Adipose tissue (tissue), 3 donors: ENCODE measurements around the gene RB1. TPM values are rescaled to one million over a fixed set of nuclear protein-coding genes. Genes with fewer than 3 reads are reported as not detected.
"Not testable (repeated sequence)": the region's sequence is repeated elsewhere in the genome, so short reads cannot be mapped to it uniquely, and the experiment has no call there.

Experiments
- H3K27ac ChIP-seq: one replicate; pipeline ENCODE4 v1.5.1; 2013; ENCODE audit warnings: low read depth, low read length
- WGBS, 3 donors: extraction: QIAGEN DNeasy Blood & Tissue Kit; methylation state at CpG; one replicate each; pipeline ENCODE4 v1.1.7; 2013; 5-methylcytosine and 5-hydroxymethylcytosine counted together
- polyA plus RNA-seq, 3 donors: library from polyadenylated mRNA; stranded (reverse); fragments of 200-250 nt; gene quantifications; one replicate each; pipeline ENCODE4 v1.2.3, GENCODE V29; 2013
- donor health status: healthy with polysubstance abuse.
- donor health status: Bipolar disorder and iron deficiency.
- donor health status: healthy.

RB1 gene
- polyA plus RNA-seq, 3 donors = 5.7 to 16.8 (median 13.2) TPM

DNA sequence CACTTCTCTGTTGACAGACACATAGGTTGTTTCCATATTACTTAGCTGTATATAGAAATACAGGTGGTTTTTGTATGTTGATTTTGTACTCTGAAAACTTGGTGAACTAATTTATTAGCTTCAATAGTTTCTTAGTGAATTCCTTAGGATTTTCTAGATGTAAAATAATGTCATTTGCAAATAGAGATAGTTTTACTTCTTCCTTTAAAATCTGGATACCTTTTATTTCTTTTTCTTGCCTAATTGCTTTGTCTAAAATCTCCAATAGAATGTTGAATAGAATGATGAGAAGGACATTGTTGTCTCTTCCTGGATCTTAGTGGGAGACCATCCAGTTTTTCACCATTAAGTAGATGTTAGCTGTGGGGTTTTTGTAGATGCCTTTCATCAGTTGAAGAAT is 18.7 kb downstream of the RB1 start:
- no peak overlapping the region for H3K27ac ChIP-seq

DNA sequence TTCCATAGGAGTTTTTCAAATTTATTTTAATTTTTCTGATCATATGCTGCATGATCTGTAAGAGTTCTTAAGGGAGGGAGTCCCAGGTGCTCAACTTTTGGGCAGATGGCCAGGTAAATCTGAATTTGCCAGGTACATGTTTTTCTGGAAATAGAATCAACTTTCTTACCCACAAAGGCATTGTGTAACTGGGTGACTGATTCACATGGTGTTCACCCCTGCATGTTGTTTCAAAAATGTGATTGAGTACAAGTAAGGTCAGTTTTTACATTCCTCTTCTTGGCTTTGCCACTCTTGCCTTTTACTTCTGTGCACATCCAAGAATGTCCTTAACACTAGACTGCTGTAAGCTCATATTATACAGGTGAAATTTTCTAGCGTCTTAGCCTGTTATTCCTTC is 30.4 kb downstream of the RB1 start:
- WGBS, 3 donors = 71 to 89% (median 77%) methylated on average over 1 of the region's 1 CpG
- H3K27ac ChIP-seq = no peak overlapping the region

DNA sequence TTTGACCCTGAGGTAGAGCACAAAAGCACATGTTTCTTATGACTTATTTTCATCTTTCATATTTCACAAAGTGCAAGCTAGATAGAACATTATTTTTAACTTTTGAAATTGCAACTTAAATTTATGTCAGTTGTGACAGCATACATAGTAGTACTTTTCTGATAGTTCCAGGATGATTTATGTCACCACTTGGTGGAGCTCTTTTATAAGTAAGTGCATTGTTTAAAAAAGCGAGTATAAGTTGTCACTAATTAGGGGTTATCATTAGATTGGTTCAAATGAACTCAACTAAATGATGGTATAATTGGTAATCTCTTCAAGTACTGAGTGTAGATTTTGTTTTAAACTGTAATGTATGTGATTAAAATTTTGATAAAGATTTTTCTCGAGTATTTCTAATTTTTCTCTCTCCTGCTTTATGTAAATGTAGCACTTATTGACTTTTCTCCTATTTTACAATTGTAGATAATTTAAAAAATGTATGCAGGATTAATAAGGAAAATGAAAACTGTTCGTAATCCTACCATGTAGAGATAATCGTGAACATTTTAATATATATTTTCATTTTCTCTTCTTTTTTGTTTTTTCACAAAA is 31.1 kb downstream of the RB1 start:
- WGBS, 3 donors = 66 to 72% (median 67%) methylated on average over 4 of the region's 4 CpGs
- H3K27ac ChIP-seq = no peak overlapping the region

DNA sequence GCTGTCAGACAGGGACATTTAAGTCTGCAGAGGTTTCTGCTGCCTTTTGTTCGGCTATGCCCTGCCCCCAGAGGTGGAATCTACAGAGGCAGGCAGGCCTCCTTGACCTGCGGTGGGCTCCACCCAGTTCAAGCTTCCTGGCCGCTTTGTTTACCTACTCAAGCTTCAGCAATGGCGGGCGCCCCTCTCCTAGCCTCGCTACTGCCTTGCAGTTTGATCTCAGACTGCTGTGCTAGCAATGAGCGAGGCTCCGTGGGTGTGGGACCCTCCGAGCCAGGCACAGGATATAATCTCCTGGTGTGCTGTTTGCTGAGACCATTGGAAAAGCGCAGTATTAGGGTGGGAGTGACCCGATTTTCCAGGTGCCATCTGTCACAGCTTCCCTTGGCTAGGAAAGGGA is 35.6 kb downstream of the RB1 start:
- H3K27ac ChIP-seq = not testable (repeated sequence)
- 97 to 98% (median 98%) methylated on average over 9 to 11 of the region's 11 CpGs for WGBS, 3 donors

DNA sequence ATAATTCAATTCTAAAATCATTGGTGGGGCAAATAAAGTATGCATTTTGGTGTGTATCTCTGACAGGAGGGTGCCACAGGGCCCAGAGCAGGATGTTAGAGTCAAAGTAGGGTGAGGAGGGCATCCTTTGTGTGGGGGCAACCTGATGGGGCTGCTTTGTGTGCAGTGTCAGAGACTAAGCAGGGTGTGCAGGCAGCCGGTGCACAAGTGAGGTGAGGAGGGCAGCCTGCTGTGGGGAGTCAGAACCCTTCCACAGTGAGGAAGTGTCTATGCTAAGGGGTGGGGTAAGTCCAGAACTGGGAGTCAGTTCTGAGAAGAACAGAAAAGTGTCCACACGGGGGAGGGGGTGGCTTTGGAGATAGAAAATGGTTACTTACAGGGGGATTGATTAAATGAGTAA is 40.7 kb downstream of the RB1 start:
- WGBS, 3 donors = 87 to 98% (median 94%) methylated on average over 2 of the region's 2 CpGs
- no peak overlapping the region for H3K27ac ChIP-seq

DNA sequence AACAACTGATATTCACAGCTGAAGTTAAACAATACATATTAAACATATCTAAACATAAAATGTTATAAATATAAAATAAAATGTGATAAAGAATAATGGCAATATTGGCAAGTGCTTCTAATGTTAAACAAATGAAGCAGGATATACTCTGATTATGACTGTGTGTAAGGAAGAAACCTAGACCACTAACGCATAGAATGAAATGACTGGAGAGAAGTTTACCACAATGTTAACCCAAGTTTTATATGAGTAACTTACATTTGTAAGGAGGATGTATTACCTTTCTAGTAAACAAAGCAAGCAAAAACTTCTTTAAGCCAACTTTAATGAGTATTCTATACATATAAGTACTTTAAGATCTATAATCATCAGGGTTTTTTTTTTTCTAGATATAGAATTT is 43.0 kb downstream of the RB1 start:
- 95 to 97% (median 97%) methylated on average over 1 of the region's 1 CpG for WGBS, 3 donors
- no peak overlapping the region for H3K27ac ChIP-seq

DNA sequence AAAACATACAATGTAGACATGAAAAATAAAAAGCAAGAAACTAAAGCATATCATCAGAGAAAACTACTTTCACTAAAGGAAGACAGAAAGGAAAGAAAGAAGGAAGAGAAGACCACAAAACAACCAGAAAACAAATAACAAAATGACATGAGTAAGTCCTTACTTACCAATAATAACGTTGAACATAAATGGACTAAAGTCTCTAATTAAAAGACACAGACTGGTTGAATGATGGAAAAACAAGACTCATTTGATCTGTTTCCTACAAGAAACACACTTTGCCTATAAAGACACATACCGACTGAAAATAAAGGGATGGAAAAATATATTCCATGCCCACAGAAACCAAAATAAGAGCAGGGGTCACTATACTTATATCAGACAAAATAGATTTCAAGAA is 46.0 kb downstream of the RB1 start:
- 95 to 96% (median 95%) methylated on average over 2 of the region's 2 CpGs for WGBS, 3 donors
- H3K27ac ChIP-seq = no peak overlapping the region

DNA sequence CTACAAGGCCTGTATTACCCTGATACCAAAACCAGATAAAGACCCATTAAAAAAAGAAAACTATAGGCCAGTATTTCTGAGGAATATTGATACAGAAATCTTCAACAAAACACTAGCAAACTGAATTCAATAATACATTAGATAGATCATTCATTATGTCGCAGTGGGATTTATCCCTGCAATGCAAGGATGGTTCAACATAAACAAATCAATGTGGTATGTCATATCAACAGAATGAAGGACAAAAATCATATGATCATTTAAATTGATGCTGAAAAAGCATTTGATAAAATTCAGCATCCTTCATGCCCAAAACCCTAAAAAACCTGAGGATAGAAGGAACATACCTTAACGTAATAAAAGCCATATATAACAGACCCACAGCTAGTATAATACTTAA is 50.0 kb downstream of the RB1 start:
- 96 to 100% (median 98%) methylated on average over 2 of the region's 2 CpGs for WGBS, 3 donors
- no peak overlapping the region for H3K27ac ChIP-seq

DNA sequence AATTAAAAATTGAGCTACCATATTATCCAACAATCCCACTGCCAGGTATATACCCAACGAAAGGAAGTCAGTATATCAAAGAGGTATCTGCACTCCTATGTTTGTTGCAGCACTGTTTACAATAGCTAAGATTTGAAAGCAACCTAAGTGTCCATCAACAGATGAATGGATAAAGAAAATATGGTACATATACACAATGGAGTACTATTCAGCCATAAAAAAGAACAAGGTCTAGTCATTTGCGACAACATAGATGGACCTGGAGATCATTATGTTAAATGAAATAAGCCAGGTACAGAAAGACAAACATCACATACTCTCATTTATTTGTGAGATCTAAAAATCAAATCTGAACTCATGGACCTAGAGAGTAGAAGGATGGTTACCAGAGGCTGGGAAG is 52.0 kb downstream of the RB1 start:
- WGBS, 3 donors = 98 to 99% (median 99%) methylated on average over 2 of the region's 2 CpGs
- H3K27ac ChIP-seq = not testable (repeated sequence)

DNA sequence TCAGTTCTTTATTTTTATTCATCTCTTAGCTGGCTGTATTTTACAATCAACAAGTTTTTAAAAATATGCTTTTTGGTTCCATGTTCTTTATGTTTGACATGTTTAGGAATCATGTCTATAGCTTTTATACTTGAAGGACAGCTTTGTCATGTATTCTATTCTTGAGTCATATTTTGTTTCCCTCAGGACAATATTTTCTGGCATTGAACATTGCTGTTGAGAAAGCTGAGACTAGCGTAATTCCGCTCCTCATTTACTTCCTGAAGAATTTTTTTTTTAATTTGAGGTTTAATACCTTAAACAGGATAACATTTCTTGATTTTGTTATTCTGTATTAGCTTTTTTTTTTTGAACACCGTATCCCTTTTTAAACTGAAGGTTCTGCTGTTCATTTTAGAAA is 53.2 kb downstream of the RB1 start:
- 33 to 62% (median 61%) methylated on average over 3 of the region's 3 CpGs for WGBS, 3 donors
- no peak overlapping the region for H3K27ac ChIP-seq

DNA sequence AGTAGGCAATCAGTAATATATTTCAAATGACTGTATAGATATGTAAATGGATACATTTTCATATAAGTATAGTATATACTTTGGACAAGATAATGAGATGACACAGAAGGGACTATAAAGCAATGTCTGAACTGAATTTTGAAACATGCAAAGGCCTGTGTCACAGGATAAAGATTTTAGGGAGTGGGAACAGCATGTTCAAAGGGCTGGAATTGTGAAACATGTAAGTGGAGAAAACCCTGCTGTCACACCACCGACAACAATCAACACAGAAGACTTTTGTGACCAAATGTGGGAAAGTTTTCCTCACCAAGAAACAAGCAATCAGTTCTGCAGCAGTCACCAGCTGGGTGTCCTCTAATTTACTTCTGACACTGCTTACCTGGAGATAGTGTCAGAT is 66.4 kb downstream of the RB1 start:
- H3K27ac ChIP-seq = no peak overlapping the region
- 76 to 96% (median 89%) methylated on average over 1 of the region's 1 CpG for WGBS, 3 donors

DNA sequence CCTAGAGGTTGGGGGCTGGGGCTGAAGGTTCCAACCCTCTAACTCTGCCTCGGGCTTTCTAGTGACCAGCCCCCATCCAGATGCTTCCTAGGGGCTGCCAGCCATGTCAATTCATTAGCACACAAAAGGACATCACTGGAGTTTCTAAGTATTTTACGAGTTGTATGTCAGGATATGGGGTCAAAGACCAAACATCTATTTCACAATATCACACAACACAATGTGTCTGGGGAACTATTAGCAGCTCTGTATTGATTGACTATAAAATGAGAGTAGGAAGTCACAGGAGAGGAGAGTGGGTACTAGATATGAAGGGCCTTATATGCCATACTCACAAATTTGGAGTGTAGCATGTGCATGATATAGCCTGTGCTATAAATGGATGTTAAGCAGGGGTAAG is 67.3 kb downstream of the RB1 start:
- 60 to 75% (median 64%) methylated on average over 2 of the region's 2 CpGs for WGBS, 3 donors

DNA sequence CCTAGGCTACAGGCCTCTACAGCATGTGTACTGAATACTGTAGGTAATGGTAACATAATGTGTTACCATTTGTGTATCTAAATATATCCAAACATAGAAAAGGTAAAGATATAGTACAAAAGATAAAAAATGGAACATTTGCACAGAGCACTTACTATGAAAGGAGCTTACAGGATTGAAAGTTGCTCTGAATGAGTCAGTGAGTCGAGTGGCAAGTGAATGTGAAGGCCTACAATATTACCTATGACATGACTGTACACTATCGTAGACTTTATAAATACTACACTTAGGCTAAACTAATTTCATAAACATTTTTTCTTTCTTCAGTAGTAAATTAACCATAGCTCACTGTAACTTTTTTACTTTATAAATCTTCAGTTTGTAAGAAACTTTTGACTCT is 74.3 kb downstream of the RB1 start:
- WGBS, 3 donors = 93 to 98% (median 97%) methylated on average over 2 of the region's 2 CpGs

More for the DNA sequence above, 67.3 kb downstream of the RB1 start:
- no peak overlapping the region for H3K27ac ChIP-seq

DNA sequence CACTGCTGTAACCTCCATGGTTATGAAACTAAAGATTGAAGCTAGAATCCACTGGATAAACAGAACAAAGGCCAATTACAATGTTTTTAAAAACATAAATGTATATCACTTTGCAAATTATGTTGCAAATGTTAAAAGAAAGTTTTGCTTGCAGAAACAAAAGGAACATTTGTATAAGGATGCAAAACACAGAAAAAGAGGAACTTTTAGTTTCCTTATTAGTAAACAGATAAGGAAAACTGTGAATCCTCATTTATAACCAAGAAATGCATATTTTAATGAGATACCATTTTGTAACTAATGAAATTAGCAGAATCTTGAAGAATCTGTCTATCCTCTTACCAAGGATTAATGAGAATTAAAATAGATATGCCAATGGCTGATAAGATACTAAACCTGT is 77.0 kb downstream of the RB1 start:
- no peak overlapping the region for H3K27ac ChIP-seq

More for the DNA sequence above, 74.3 kb downstream of the RB1 start:
- H3K27ac ChIP-seq = no peak overlapping the region

DNA sequence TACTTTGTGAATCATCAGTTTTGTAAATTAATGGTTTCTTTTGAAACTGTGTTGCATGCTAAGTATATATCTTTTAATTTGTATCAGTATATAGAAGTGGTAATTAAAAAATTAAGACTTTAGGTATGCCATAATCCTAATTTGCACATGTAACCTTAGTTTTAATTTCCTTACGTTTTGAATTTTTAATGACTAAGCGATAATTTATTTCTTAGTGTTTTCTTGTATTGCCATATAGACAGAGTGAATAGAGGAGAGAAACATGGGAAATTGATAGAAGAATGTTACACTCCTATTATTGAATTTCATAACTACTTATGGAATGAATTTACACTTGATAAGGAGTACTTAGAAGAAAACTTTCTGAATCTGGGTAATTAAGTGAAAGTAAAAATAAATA is 79.8 kb downstream of the RB1 start:
- no peak overlapping the region for H3K27ac ChIP-seq
- 95 to 99% (median 96%) methylated on average over 2 of the region's 2 CpGs for WGBS, 3 donors

DNA sequence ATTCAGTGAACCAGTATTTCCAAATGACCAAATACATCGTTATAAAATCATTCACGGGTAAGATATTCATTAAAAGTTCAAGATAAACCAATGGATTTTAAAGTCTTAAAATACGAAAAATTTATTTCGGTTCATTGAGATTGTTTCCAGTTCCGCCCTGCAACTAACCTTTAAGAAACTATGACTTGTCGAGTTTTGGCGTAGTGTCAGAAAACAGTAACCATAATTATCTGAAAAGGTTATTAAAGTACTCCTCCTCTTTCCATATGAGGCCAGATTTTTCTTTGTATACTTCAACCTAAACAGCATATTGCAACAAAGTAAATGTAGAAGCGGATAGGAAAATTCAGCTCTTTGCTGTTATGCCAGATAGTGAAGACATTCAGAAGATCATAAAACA is 83.3 kb downstream of the RB1 start:
- H3K27ac ChIP-seq = no peak overlapping the region
- 95 to 98% (median 97%) methylated on average over 8 of the region's 8 CpGs for WGBS, 3 donors

DNA sequence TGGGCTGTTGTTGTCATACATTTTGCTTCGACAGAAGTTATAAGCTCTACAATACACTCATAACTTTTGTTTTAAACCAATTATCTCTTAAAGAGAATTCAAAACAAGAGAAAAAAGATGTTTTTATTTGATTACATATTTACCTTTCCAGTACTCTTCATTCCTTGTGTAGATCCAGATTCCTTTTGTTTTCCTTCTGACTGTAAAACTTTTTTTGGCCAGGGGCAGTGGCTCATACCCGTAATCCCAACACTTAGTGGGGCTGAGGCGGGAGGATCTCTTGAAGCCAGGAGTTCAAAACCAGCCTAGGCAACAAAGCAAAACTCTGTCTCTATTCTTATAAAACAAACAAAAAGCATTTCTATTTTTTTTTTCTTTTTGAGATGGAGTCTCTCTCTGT is 87.7 kb downstream of the RB1 start:
- WGBS, 3 donors = 98 to 100% (median 100%) methylated on average over 3 of the region's 3 CpGs
- no peak overlapping the region for H3K27ac ChIP-seq

DNA sequence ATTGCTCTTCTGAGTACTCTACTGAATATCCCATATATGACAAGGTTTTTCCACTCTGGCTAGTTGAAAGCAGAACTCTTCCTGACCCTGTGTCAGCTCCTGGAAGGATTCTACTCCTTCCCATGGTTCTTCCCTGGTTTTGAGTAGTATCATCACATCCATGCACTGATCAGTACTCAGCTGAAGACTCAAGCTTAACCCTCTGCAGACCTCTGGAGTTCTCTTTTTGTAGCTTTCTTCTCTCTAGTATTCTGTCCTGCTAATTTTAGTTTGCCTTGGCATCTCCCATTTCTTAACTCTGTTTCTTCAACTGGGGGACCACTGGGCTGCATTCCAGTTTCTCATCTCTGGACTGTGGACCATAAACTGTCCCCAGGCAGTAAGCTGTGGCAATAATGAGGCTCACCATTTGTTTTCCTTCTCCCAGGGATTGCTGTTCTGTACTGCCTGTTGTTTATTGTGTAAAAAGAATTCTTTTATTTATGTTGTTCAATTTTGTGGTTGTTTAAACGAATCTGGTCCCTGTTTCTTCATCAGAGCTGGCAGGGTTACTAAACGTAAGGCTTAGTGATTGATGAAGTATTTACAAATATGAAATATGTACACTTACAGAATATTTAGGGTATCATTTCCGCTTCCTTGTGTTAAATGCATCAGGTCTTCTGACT is 89.6 kb downstream of the RB1 start:
- no peak overlapping the region for H3K27ac ChIP-seq
- 77 to 89% (median 79%) methylated on average over 3 of the region's 3 CpGs for WGBS, 3 donors

DNA sequence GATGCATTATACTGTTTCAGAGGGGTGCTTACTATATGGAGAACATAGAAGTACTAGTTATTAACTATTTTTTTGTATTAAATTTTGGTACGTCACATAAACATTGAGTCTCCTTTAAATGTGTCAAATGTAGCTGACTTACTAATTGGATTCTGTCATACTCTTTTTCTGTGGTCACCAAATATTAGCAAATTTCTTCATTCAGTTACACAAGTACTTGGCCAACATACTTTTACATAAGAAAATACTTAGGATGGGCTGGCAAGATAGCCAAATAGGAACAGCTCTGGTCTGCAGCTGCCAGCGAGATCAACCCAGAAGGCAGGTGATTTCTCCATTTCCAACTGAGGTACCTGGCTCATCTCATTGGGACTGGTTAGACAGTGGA is 90.1 kb downstream of the RB1 start:
- 67 to 93% (median 69%) methylated on average over 2 of the region's 2 CpGs for WGBS, 3 donors
- H3K27ac ChIP-seq = no peak overlapping the region

DNA sequence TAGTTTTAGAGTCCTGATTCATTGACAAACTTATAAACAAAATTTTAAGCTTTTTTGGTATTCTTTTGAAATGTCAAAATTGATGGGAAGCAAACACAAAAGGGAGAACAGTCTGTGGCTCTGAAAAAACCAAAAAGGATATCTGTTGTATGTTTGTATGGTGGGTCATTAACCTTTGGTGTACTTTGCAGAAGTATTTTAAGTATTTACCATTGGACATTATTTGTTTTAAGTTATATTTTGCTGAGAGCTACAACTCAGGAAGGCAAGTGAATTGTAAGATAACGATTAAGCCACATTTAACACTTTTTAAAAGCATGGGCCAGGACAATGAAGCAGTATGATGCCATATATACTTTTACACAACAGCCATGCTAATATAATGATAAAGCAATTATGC is 94.2 kb downstream of the RB1 start:
- H3K27ac ChIP-seq = no peak overlapping the region
- 11 to 49% (median 26%) methylated on average over 1 of the region's 1 CpG for WGBS, 3 donors
